ENCODE data around the gene C1orf21. TPM values are rescaled to one million over a fixed set of nuclear protein-coding genes. Genes with fewer than 3 reads are reported as not detected.

Gene C1orf21
- total RNA-seq, 1 experiment from 2014 or later = 7.5 TPM

GRCh38 chr1:184649451-184649888 is 262.6 kb downstream of the C1orf21 start:
- Histone ChIP-seq H3K27me3 (no peaks in the 10 kb centered on the region), H3K9me3 (replicated peaks) (no peaks in the 10 kb centered on the region), H3K27ac (no peak overlapping the region), H3K36me3 (no peaks in the 10 kb centered on the region), H3K4me1 (no peaks in the 10 kb centered on the region), H3K4me3 (no peak overlapping the region)
- DNase-seq = no peak

- Histone ChIP-seq H3K4me3 (no peak overlapping the region), H3K9me3 (replicated peaks) (no peaks in the 10 kb centered on the region), H3K36me3 (no peaks in the 10 kb centered on the region), H3K27me3 (no peaks in the 10 kb centered on the region), H3K27ac (no peak overlapping the region), H3K4me1 (no peaks in the 10 kb centered on the region)
- DNase-seq = no peak
Observed at GRCh38 chr1:184650177-184650866, 263.5 kb downstream of the C1orf21 start.

- H3K27me3 ChIP-seq = no peaks in the 10 kb centered on the region
- H3K4me3 ChIP-seq = no peak overlapping the region
- no peak overlapping the region for H3K27ac ChIP-seq
- no peaks in the 10 kb centered on the region for H3K36me3 ChIP-seq
- no peaks in the 10 kb centered on the region for H3K4me1 ChIP-seq
- no peak for DNase-seq
- H3K9me3 ChIP-seq (replicated peaks) = no peaks in the 10 kb centered on the region
Observed at GRCh38 chr1:184655185-184655584, 268.4 kb downstream of the C1orf21 start.

- Histone ChIP-seq H3K36me3 (no peaks in the 10 kb centered on the region), H3K27me3 (no peaks in the 10 kb centered on the region), H3K4me1 (no peaks in the 10 kb centered on the region), H3K4me3 (no peak overlapping the region), H3K27ac (no peak overlapping the region), H3K9me3 (replicated peaks) (no peaks in the 10 kb centered on the region)
- no peak for DNase-seq
Observed at GRCh38 chr1:184656221-184656620, 269.4 kb downstream of the C1orf21 start.

GRCh38 chr1:184658055-184658454 is 271.2 kb downstream of the C1orf21 start:
- Histone ChIP-seq H3K4me3 (no peak overlapping the region), H3K4me1 (no peaks in the 10 kb centered on the region), H3K27me3 (no peaks in the 10 kb centered on the region), H3K9me3 (replicated peaks) (no peaks in the 10 kb centered on the region), H3K27ac (no peak overlapping the region), H3K36me3 (no peaks in the 10 kb centered on the region)
- DNase-seq = no peak

- Histone ChIP-seq H3K9me3 (replicated peaks) (no peaks in the 10 kb centered on the region), H3K4me3 (no peak overlapping the region), H3K4me1 (no peaks in the 10 kb centered on the region), H3K27ac (no peak overlapping the region), H3K27me3 (no peaks in the 10 kb centered on the region), H3K36me3 (no peaks in the 10 kb centered on the region)
- DNase-seq = no peak
Observed at GRCh38 chr1:184660462-184661191, 273.8 kb downstream of the C1orf21 start.

- Histone ChIP-seq H3K4me3 (no peak overlapping the region), H3K36me3 (no peaks in the 10 kb centered on the region), H3K9me3 (replicated peaks) (no peaks in the 10 kb centered on the region), H3K27ac (no peak overlapping the region), H3K4me1 (no peaks in the 10 kb centered on the region), H3K27me3 (no peaks in the 10 kb centered on the region)
- no peak for DNase-seq
Observed at GRCh38 chr1:184661801-184662200, 275.0 kb downstream of the C1orf21 start.

- H3K4me3 ChIP-seq = no peak overlapping the region
- H3K27me3 ChIP-seq = no peaks in the 10 kb centered on the region
- H3K36me3 ChIP-seq = no peaks in the 10 kb centered on the region
- H3K27ac ChIP-seq = no peak overlapping the region
- H3K9me3 ChIP-seq (replicated peaks) = no peaks in the 10 kb centered on the region
- DNase-seq = peak; percentile 61 to 67
- H3K4me1 ChIP-seq = no peaks in the 10 kb centered on the region
Observed at GRCh38 chr1:184664042-184664660, 277.3 kb downstream of the C1orf21 start.

GRCh38 chr1:184664661-184665060 is 277.8 kb downstream of the C1orf21 start:
- Histone ChIP-seq H3K4me1 (no peaks in the 10 kb centered on the region), H3K27me3 (no peaks in the 10 kb centered on the region), H3K36me3 (no peaks in the 10 kb centered on the region), H3K4me3 (no peak overlapping the region), H3K9me3 (replicated peaks) (no peaks in the 10 kb centered on the region), H3K27ac (no peak overlapping the region)
- no peak for DNase-seq

GRCh38 chr1:184665360-184665759 is 278.5 kb downstream of the C1orf21 start:
- no peaks in the 10 kb centered on the region for H3K36me3 ChIP-seq
- no peak for DNase-seq
- H3K4me1 ChIP-seq = no peaks in the 10 kb centered on the region
- no peak overlapping the region for H3K4me3 ChIP-seq
- no peaks in the 10 kb centered on the region for H3K27me3 ChIP-seq
- no peak overlapping the region for H3K27ac ChIP-seq
- H3K9me3 ChIP-seq (replicated peaks) = no peaks in the 10 kb centered on the region

- Histone ChIP-seq H3K4me1 (no peaks in the 10 kb centered on the region), H3K4me3 (no peak overlapping the region), H3K27ac (no peak overlapping the region), H3K36me3 (no peaks in the 10 kb centered on the region), H3K27me3 (no peaks in the 10 kb centered on the region), H3K9me3 (replicated peaks) (no peaks in the 10 kb centered on the region)
- DNase-seq = no peak
Observed at GRCh38 chr1:184669391-184669790, 282.6 kb downstream of the C1orf21 start.

GRCh38 chr1:184672013-184672726 is 285.3 kb downstream of the C1orf21 start:
- H3K4me3 ChIP-seq = no peak overlapping the region
- no peaks in the 10 kb centered on the region for H3K36me3 ChIP-seq
- DNase-seq = no peak
- H3K27me3 ChIP-seq = no peaks in the 10 kb centered on the region
- H3K4me1 ChIP-seq = no peaks in the 10 kb centered on the region
- H3K27ac ChIP-seq = no peak overlapping the region
- no peaks in the 10 kb centered on the region for H3K9me3 ChIP-seq (replicated peaks)

GRCh38 chr1:184673305-184673704 is 286.5 kb downstream of the C1orf21 start:
- no peak for DNase-seq

GRCh38 chr1:184677344-184677743 is 290.5 kb downstream of the C1orf21 start:
- no peak for DNase-seq
- no peak overlapping the region for H3K27ac ChIP-seq
- no peaks in the 10 kb centered on the region for H3K4me1 ChIP-seq
- no peaks in the 10 kb centered on the region for H3K9me3 ChIP-seq (replicated peaks)
- no peak overlapping the region for H3K4me3 ChIP-seq
- H3K27me3 ChIP-seq = no peaks in the 10 kb centered on the region
- no peaks in the 10 kb centered on the region for H3K36me3 ChIP-seq

More at GRCh38 chr1:184673305-184673704, 286.5 kb downstream of the C1orf21 start:
- no peaks in the 10 kb centered on the region for H3K4me1 ChIP-seq
- no peaks in the 10 kb centered on the region for H3K27me3 ChIP-seq
- no peak overlapping the region for H3K27ac ChIP-seq
- no peaks in the 10 kb centered on the region for H3K9me3 ChIP-seq (replicated peaks)
- H3K36me3 ChIP-seq = no peaks in the 10 kb centered on the region
- H3K4me3 ChIP-seq = no peak overlapping the region

Data from SJCRH30 (cell line).